Left ventricle myocardium inferior (tissue), 1 donor: ENCODE results near the gene NDUFV1. TPM values are rescaled to one million over a fixed set of nuclear protein-coding genes. Genes with fewer than 3 reads are reported as not detected.

Experiments
- DNase-seq: peaks from one replicate; pipeline ENCODE4 v3.0.0-alpha.2; 2020
- H3K27ac ChIP-seq: fragments of 200-600 bp; replicated peaks from 2 replicates; pipeline ENCODE4 v1.8.0; 2021
- H3K27me3 ChIP-seq: fragments of 200-600 bp; 2 replicates; pipeline ENCODE4 v1.8.0; 2021; ENCODE audit warnings: low read depth
- H3K36me3 ChIP-seq: fragments of 200-600 bp; 2 replicates; pipeline ENCODE4 v1.8.0; 2021
- H3K4me1 ChIP-seq: fragments of 200-600 bp; 2 replicates; pipeline ENCODE4 v1.8.0; 2021
- H3K4me3 ChIP-seq: fragments of 200-600 bp; 2 replicates; pipeline ENCODE4 v1.8.0; 2021; ENCODE audit warnings: mild to moderate bottlenecking, moderate library complexity
- H3K9me3 ChIP-seq: fragments of 200-600 bp; replicated peaks from 2 replicates; pipeline ENCODE4 v1.8.0; 2021
- intact Hi-C: fragments of 100-400 bp; cut with micrococcal nuclease; formaldehyde crosslinking; loops from one replicate; pipeline ENCODE4 v1.11.0; 2022
- total RNA-seq: library from RNA; stranded (reverse); fragmentation: NEBNext Ultra II Directional; extraction: Animal tissue kit (Norgen Biotek cat#: 25700); gene quantifications from one replicate; pipeline ENCODE4 v1.2.1, GENCODE V29; 2021
- TF ChIP-seq, protein P1 (sequence below): fragments of 200-600 bp; IDR thresholded peaks from 2 replicates; pipeline ENCODE4 v1.8.0; 2021; ENCODE audit warnings: antibody characterized with exemption, mild to moderate bottlenecking, borderline replicate concordance
- donor health status: DM: no; HTN: yes; CAD: no; lungs with severe emphysema.

Gene NDUFV1
- total RNA-seq, 1 donor from 2014 or later, result 640 TPM

- TF ChIP-seq, protein P1, sequence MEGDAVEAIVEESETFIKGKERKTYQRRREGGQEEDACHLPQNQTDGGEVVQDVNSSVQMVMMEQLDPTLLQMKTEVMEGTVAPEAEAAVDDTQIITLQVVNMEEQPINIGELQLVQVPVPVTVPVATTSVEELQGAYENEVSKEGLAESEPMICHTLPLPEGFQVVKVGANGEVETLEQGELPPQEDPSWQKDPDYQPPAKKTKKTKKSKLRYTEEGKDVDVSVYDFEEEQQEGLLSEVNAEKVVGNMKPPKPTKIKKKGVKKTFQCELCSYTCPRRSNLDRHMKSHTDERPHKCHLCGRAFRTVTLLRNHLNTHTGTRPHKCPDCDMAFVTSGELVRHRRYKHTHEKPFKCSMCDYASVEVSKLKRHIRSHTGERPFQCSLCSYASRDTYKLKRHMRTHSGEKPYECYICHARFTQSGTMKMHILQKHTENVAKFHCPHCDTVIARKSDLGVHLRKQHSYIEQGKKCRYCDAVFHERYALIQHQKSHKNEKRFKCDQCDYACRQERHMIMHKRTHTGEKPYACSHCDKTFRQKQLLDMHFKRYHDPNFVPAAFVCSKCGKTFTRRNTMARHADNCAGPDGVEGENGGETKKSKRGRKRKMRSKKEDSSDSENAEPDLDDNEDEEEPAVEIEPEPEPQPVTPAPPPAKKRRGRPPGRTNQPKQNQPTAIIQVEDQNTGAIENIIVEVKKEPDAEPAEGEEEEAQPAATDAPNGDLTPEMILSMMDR, result no peak
- Histone ChIP-seq H3K4me3 (peak overlapping the region; percentile 74), H3K36me3 (no peaks in the 10 kb centered on the region), H3K4me1 (peaks cover 45% of the 10 kb centered on the region), H3K27ac (peak overlapping the region; percentile 99), H3K27me3 (no peaks in the 10 kb centered on the region), H3K9me3 (no peaks in the 10 kb centered on the region)
- no peak for DNase-seq
- intact Hi-C loops, result no loop called here
Measured at GRCh38 chr11:67628710-67629385, 22.1 kb downstream of the NDUFV1 start.

- Histone ChIP-seq H3K27ac (peak within 1 kb of the TSS; percentile 99), H3K9me3 (no peaks in the 10 kb centered on the region), H3K4me3 (peak within 1 kb of the TSS; percentile 74), H3K27me3 (peaks cover 5% of the 10 kb centered on the region), H3K36me3 (no peaks in the 10 kb centered on the region), H3K4me1 (peaks cover 45% of the 10 kb centered on the region)
- TF ChIP-seq, protein P1, result peak; percentile 93
- peak; percentile 84 for DNase-seq
- intact Hi-C loops, result no loop called here
Measured at GRCh38 chr11:67629386-67630227, 22.9 kb downstream of the NDUFV1 start, which contains the start of gene NUDT8. Gene NUDT8 (minus strand): TSS chr11:67629937. CDS start chr11:67629911, 26 bp downstream.

- H3K27ac ChIP-seq, result peak overlapping the region; percentile 99
- DNase-seq, result peak; percentile 99
- peaks cover 12% of the 10 kb centered on the region for H3K27me3 ChIP-seq
- intact Hi-C loops, result no loop called here
- TF ChIP-seq, protein P1, result peak; percentile 82
- H3K36me3 ChIP-seq, result no peaks in the 10 kb centered on the region
- H3K4me3 ChIP-seq, result peak overlapping the region; percentile 74
- H3K9me3 ChIP-seq, result no peaks in the 10 kb centered on the region
- peaks cover 45% of the 10 kb centered on the region for H3K4me1 ChIP-seq
Measured at GRCh38 chr11:67630228-67630942, 23.6 kb downstream of the NDUFV1 start.

GRCh38 chr11:67630943-67631331 lies 24.2 kb downstream of the NDUFV1 start:
- intact Hi-C loops, result no loop called here
- peak overlapping the region; percentile 74 for H3K4me3 ChIP-seq
- peaks cover 45% of the 10 kb centered on the region for H3K4me1 ChIP-seq
- H3K9me3 ChIP-seq, result no peaks in the 10 kb centered on the region
- peaks cover 12% of the 10 kb centered on the region for H3K27me3 ChIP-seq
- TF ChIP-seq, protein P1, result peak; percentile 1
- peak overlapping the region; percentile 99 for H3K27ac ChIP-seq
- no peaks in the 10 kb centered on the region for H3K36me3 ChIP-seq
- DNase-seq, result no peak

DNA sequence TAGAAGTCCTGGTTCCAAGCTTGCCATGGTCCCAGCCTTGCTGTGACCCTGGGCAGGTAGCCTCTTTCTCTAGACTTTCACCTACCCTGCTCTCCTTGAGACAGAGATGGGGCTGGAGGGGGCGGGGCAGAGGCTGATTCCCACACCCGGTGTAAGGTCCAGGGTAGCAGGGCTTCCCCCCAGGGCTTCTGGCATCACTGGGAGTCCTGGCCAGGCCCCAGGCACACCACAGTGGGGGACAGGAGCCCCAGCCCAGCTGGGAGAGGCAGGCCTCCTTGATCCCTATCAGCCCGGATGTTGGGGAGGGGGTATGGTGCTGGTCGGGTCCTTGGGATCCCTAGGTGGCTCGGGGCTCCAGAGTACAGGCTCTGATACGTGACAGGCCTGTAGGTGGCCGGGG lies 24.7 kb downstream of the NDUFV1 start:
- Histone ChIP-seq H3K36me3 (no peaks in the 10 kb centered on the region), H3K27ac (peak overlapping the region; percentile 99), H3K4me3 (no peak overlapping the region), H3K9me3 (no peaks in the 10 kb centered on the region), H3K4me1 (peaks cover 45% of the 10 kb centered on the region), H3K27me3 (peaks cover 12% of the 10 kb centered on the region)
- no peak for DNase-seq
- intact Hi-C loops, result no loop called here
- TF ChIP-seq, protein P1, result no peak
